Effector memory CD8-positive, alpha-beta T cell (primary cell): ENCODE data around the gene ADAM8.

ENCODE experiments used
- ATAC-seq: fragments of 150-1000 bp; cut with Tn5 transposase; replicated peaks from 2 replicates; pipeline ENCODE4 v1.10.0; 2021; ENCODE audit warnings: mild to moderate bottlenecking, moderate library complexity
- DNase-seq, 3 experiments: peaks; one replicate each; pipeline ENCODE4 v3.0.0; 2021
- H3K27ac Mint-ChIP-seq, 2 donors: one replicate each; pipeline ENCODE4 v1.8.0; 2022; ENCODE audit warnings: mild to moderate bottlenecking in 2 of 2, mixed read lengths in 2 of 2, moderate library complexity in 2 of 2
- H3K27me3 Mint-ChIP-seq, 2 donors: one replicate each; pipeline ENCODE4 v1.8.0; 2022; ENCODE audit warnings: mixed read lengths in 2 of 2
- H3K36me3 Mint-ChIP-seq: one replicate; pipeline ENCODE4 v1.8.0; 2022; ENCODE audit warnings: mild to moderate bottlenecking, moderate library complexity, mixed read lengths; ENCODE audit not compliant: insufficient read depth
- H3K4me1 Mint-ChIP-seq, 2 donors: one replicate each; pipeline ENCODE4 v1.8.0; 2022; ENCODE audit warnings: low read depth in 2 of 2, mixed read lengths in 2 of 2
- H3K4me3 Mint-ChIP-seq, 2 donors: one replicate each; pipeline ENCODE4 v1.8.0; 2022; ENCODE audit warnings: mild to moderate bottlenecking in 2 of 2, mixed read lengths in 2 of 2, moderate library complexity in 2 of 2
- H3K9me3 Mint-ChIP-seq, 2 donors: one replicate each; pipeline ENCODE4 v1.8.0; 2022; ENCODE audit warnings: mixed read lengths in 2 of 2

The ADAM8 gene

DNA sequence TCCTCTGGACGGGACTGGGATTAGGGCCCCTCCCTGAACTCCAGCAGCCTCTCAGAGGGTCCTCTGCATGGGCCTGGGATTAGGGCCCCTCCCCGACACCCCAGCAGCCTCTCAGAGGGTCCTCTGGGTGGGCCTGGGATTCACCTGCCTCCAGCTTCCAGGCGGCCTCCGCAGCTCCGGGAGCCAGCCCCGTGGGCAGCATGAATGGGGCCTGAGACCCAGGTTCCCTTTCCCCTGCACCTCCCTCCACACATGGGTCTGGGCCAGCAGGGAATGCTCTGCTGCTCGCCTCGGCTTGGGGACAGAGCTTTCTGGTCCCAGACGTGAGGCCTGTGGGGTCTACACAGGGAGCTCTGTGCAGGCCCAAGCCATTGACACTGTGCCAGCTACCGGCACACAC is 26.5 kb upstream of the ADAM8 start:
- H3K27me3 Mint-ChIP-seq = no peaks in the 10 kb centered on the region
- no peak overlapping the region for H3K4me3 Mint-ChIP-seq
- DNase-seq (no peak), ATAC-seq (no peak)
- no peaks in the 10 kb centered on the region for H3K9me3 Mint-ChIP-seq
- H3K36me3 Mint-ChIP-seq = peaks cover 51% of the 10 kb centered on the region
- peaks cover 30% of the 10 kb centered on the region in 2 donors for H3K4me1 Mint-ChIP-seq
- H3K27ac Mint-ChIP-seq = peak overlapping the region in 1 of 2 donors; percentile 66

GRCh38 chr10:133302230-133302629 is 25.6 kb upstream of the ADAM8 start:
- H3K4me1 Mint-ChIP-seq = peaks cover 21 to 24% of the 10 kb centered on the region in 2 donors
- H3K4me3 Mint-ChIP-seq = no peak overlapping the region
- H3K9me3 Mint-ChIP-seq = no peaks in the 10 kb centered on the region
- H3K36me3 Mint-ChIP-seq = peaks cover 53% of the 10 kb centered on the region
- H3K27me3 Mint-ChIP-seq = no peaks in the 10 kb centered on the region
- H3K27ac Mint-ChIP-seq = no peak overlapping the region
- DNase-seq (no peak), ATAC-seq (no peak)

GRCh38 chr10:133299738-133300137 is 23.1 kb upstream of the ADAM8 start:
- no peak overlapping the region for H3K4me3 Mint-ChIP-seq
- no peaks in the 10 kb centered on the region for H3K9me3 Mint-ChIP-seq
- H3K4me1 Mint-ChIP-seq = peaks cover 8 to 12% of the 10 kb centered on the region in 2 donors
- H3K36me3 Mint-ChIP-seq = peaks cover 57% of the 10 kb centered on the region
- DNase-seq = no peak
- no peak for ATAC-seq
- no peaks in the 10 kb centered on the region for H3K27me3 Mint-ChIP-seq
- H3K27ac Mint-ChIP-seq = no peak overlapping the region

DNA sequence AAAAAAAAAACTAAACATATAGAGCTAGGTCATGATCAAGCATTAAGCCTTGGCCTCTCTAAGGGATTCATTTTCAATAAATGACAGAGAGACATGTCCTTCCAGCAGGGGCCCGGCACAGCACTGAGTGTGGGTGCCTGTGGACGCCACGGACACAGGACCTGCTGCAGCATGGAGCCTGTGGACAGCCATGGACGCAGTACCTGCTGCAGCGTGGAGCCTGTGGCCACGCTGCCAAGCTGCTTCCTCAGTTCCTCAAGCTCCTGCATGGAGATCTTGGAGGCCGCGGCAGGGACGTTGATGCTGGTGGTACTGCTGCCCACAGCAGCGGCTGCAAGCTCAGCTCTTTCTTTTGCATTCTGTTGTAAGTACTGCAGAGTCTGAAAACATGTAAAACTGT is 22.6 kb upstream of the ADAM8 start:
- H3K27me3 Mint-ChIP-seq = no peaks in the 10 kb centered on the region
- DNase-seq (no peak), ATAC-seq (no peak)
- H3K9me3 Mint-ChIP-seq = no peaks in the 10 kb centered on the region
- H3K4me1 Mint-ChIP-seq = peaks cover 8 to 11% of the 10 kb centered on the region in 2 donors
- no peak overlapping the region for H3K27ac Mint-ChIP-seq
- H3K4me3 Mint-ChIP-seq = no peak overlapping the region
- peaks cover 61% of the 10 kb centered on the region for H3K36me3 Mint-ChIP-seq

- no peaks in the 10 kb centered on the region for H3K27me3 Mint-ChIP-seq
- peaks cover 4 to 6% of the 10 kb centered on the region in 2 donors for H3K4me1 Mint-ChIP-seq
- peak overlapping the region in 1 of 2 donors; percentile 39 for H3K27ac Mint-ChIP-seq
- no peak for ATAC-seq
- H3K9me3 Mint-ChIP-seq = no peaks in the 10 kb centered on the region
- no peak for DNase-seq
- peaks cover 65% of the 10 kb centered on the region for H3K36me3 Mint-ChIP-seq
- H3K4me3 Mint-ChIP-seq = no peak overlapping the region
Measured at GRCh38 chr10:133298466-133298865, 21.8 kb upstream of the ADAM8 start.

DNA sequence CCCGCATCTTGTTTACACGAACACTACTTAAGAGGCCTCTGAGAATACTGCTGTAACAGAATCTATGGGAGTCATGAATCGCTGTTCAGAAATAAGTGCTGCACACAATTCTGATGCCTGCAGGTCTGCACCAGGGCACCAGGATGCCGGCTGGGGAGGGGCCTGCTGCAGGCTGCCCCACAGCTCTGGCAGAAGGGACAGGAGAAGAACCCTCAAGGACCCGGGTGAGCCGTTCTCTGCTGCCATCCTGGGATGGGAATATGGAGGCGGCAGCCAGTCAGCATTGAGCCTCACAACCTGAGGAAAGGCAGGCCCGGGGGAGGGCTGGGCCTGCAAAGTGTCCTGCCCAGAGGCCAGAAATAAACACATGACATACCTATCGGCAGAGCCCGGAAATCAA is 20.8 kb upstream of the ADAM8 start:
- ATAC-seq (no peak), DNase-seq (no peak)
- no peaks in the 10 kb centered on the region for H3K9me3 Mint-ChIP-seq
- H3K36me3 Mint-ChIP-seq = peaks cover 64% of the 10 kb centered on the region
- H3K27me3 Mint-ChIP-seq = no peaks in the 10 kb centered on the region
- no peak overlapping the region for H3K4me3 Mint-ChIP-seq
- no peak overlapping the region for H3K27ac Mint-ChIP-seq
- H3K4me1 Mint-ChIP-seq = peaks cover 2 to 3% of the 10 kb centered on the region in 2 donors

DNA sequence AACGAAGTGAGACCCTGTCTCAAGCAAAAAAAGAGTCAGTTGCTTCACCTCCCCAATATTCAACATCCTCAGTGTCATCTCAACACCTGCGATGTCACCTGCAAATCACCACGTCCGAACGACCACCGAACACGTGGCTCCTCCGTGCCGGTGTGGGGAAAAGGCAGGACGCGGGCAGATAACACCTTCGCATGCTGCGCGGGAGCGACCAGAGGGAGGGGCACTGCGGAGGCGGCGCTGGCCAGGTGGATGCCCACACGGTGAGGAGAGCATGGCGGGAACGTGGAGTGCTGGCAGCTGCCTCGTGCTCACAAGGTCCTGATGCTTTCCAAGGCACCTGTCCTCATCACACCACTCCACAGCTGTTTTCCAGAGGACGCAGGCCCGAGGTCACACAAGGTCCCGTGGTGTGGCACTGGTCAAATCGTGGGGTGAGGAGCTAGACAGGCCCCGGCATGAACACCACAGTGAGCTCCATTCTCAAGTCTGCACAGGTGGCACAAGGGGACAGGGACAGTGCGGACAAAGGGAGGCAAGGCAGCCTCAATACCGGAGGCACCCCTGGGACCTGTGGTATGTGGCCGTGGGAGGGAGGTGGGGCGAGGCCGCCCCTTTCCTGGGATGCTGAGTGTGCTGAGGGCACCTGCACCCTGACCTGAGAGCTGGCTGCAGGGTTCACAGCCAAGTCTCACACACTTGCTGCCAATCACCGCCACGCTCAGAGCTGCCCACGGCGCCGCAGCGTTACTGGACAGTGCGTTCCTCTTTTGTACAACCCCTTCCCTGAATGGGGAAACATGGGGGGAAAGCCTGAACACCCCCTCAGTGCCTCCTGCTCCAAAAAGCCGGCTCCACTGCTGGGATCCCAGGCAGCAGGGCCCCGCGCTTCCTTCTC is 19.0 kb upstream of the ADAM8 start:
- H3K9me3 Mint-ChIP-seq = no peaks in the 10 kb centered on the region
- peaks cover 57% of the 10 kb centered on the region for H3K36me3 Mint-ChIP-seq
- H3K4me1 Mint-ChIP-seq = peaks cover 0 to 3% of the 10 kb centered on the region in 2 donors
- ATAC-seq = no peak
- no peak overlapping the region for H3K4me3 Mint-ChIP-seq
- H3K27me3 Mint-ChIP-seq = no peaks in the 10 kb centered on the region
- no peak for DNase-seq
- H3K27ac Mint-ChIP-seq = no peak overlapping the region

DNA sequence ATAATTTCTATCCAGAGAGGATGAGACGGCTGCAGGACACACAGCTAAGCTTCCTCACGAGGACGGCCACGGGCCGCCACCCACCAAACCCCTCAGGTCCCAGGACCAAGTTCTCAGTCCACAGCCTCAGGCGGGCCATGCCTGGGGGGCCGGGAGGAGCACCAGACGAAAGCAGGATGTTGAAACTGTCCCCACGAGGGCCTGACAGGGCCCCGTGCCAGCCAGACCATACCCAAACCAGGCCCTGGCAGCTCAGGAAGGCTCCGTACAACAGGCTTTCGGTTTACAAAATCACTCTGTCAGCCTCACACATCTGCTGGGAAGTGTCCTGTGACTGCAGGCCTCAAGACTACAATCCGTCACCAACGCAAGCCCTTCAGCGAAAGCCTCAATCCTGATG is 17.5 kb upstream of the ADAM8 start:
- H3K4me1 Mint-ChIP-seq = peaks cover 0 to 3% of the 10 kb centered on the region in 2 donors
- no peak overlapping the region for H3K27ac Mint-ChIP-seq
- ATAC-seq (no peak), DNase-seq (no peak)
- H3K9me3 Mint-ChIP-seq = no peaks in the 10 kb centered on the region
- peaks cover 64% of the 10 kb centered on the region for H3K36me3 Mint-ChIP-seq
- H3K27me3 Mint-ChIP-seq = no peaks in the 10 kb centered on the region
- no peak overlapping the region for H3K4me3 Mint-ChIP-seq

GRCh38 chr10:133293810-133294119 is 17.1 kb upstream of the ADAM8 start:
- peaks cover 64% of the 10 kb centered on the region for H3K36me3 Mint-ChIP-seq
- no peaks in the 10 kb centered on the region for H3K27me3 Mint-ChIP-seq
- ATAC-seq = no peak
- DNase-seq = no peak
- no peak overlapping the region for H3K27ac Mint-ChIP-seq
- H3K4me3 Mint-ChIP-seq = no peak overlapping the region
- H3K9me3 Mint-ChIP-seq = no peaks in the 10 kb centered on the region
- peaks cover 0 to 3% of the 10 kb centered on the region in 2 donors for H3K4me1 Mint-ChIP-seq

- DNase-seq (no peak), ATAC-seq (peak; percentile 14)
- no peaks in the 10 kb centered on the region for H3K9me3 Mint-ChIP-seq
- no peaks in the 10 kb centered on the region for H3K27me3 Mint-ChIP-seq
- no peak overlapping the region for H3K27ac Mint-ChIP-seq
- H3K36me3 Mint-ChIP-seq = peaks cover 64% of the 10 kb centered on the region
- peaks cover 0 to 3% of the 10 kb centered on the region in 2 donors for H3K4me1 Mint-ChIP-seq
- H3K4me3 Mint-ChIP-seq = no peak overlapping the region
Measured at GRCh38 chr10:133292919-133293809, 16.5 kb upstream of the ADAM8 start.

DNA sequence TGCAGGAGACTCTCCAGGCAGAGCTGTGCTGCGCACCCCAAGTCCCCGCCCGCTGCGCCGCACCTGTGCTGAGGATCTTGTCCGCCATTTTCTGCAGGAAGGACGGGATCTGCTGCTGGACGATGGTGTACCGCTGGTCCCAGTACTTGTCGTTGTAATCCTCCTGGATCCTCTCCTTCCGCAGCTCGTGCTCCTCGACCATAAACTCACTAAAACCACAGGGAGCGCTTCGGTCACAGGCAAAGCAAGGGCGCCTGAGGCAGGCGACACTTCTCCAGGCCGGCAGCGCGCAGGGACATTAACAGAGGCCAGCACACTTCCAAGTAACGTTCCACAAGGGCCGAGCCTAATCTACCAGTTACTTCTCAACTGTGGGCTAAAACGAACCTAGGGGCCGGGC is 13.1 kb upstream of the ADAM8 start:
- H3K27me3 Mint-ChIP-seq = no peaks in the 10 kb centered on the region
- ATAC-seq (no peak), DNase-seq (no peak)
- H3K9me3 Mint-ChIP-seq = no peaks in the 10 kb centered on the region
- no peak overlapping the region for H3K4me3 Mint-ChIP-seq
- no peak overlapping the region for H3K27ac Mint-ChIP-seq
- H3K36me3 Mint-ChIP-seq = peaks cover 59% of the 10 kb centered on the region
- peaks cover 0 to 3% of the 10 kb centered on the region in 2 donors for H3K4me1 Mint-ChIP-seq

DNA sequence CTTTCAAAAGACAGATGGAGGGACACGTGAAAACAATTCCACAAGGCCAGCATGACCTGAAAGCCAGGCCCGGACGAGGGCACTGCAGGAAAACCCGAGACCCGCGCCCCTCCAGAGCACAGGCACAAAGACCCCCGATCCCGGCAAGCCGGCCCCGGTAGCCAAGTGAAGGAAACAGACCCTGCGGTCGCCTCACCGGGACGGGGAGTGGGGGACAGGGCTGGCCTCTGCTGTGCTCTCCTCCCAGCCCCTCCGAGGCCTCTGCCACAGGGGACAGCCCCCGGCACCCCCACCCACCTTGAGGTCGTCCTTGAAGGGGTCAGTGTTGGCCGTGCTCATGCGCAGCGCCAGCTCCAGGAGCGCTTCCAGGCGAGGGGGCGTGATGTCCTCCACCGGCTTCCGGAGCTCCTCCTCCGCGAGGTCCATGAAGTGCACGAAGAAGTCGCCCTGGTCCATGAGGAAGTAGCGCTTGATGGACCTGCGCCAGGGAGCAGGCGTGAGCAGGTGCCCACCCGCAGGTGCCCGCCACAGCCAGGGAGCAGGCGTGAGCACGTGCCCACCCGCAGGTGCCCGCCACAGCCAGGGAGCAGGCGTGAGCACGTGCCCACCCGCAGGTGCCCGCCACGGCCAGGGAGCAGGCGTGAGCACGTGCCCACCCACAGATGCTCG is 11.3 kb upstream of the ADAM8 start:
- Mint-ChIP-seq H3K27me3 (no peaks in the 10 kb centered on the region), H3K27ac (peak overlapping the region in 1 of 2 donors; percentile 1), H3K4me3 (no peak overlapping the region), H3K36me3 (peaks cover 68% of the 10 kb centered on the region), H3K9me3 (no peaks in the 10 kb centered on the region), H3K4me1 (peaks cover 0 to 3% of the 10 kb centered on the region in 2 donors)
- DNase-seq = no peak
- no peak for ATAC-seq

- Mint-ChIP-seq H3K27ac (peak overlapping the region; percentile 1 to 46), H3K4me3 (no peak overlapping the region), H3K4me1 (peaks cover 0 to 3% of the 10 kb centered on the region in 2 donors), H3K27me3 (no peaks in the 10 kb centered on the region), H3K36me3 (peaks cover 68% of the 10 kb centered on the region), H3K9me3 (no peaks in the 10 kb centered on the region)
- no peak for DNase-seq
- no peak for ATAC-seq
Measured at GRCh38 chr10:133286366-133286765, 9.7 kb upstream of the ADAM8 start.
